Stimulated activated CD8-positive, alpha-beta memory T cell treated with anti-CD3 and anti-CD28 coated beads, Interleukin-12 subunit alpha, Interleukin-12 subunit beta, amount 100 ng/mL, for 24 hours (primary cell): ENCODE data around the gene GLIS2.

Experiments
- DNase-seq: peaks from one replicate; pipeline ENCODE4 v3.0.0-alpha.2; 2020; ENCODE audit errors: extremely low read depth

The GLIS2 gene

GRCh38 chr16:4381935-4382794 is 66.3 kb downstream of the GLIS2 start:
- DNase-seq: no peak

- no peak for DNase-seq
Observed at GRCh38 chr16:4382795-4383357, 67.0 kb downstream of the GLIS2 start.

GRCh38 chr16:4383591-4384444 is 68.0 kb downstream of the GLIS2 start:
- DNase-seq: no peak

GRCh38 chr16:4384509-4384942 is 68.7 kb downstream of the GLIS2 start:
- DNase-seq: no peak

GRCh38 chr16:4385066-4385788 is 69.4 kb downstream of the GLIS2 start:
- no peak for DNase-seq

GRCh38 chr16:4385789-4386450 is 70.1 kb downstream of the GLIS2 start:
- no peak for DNase-seq

GRCh38 chr16:4386451-4386805 is 70.6 kb downstream of the GLIS2 start:
- no peak for DNase-seq

GRCh38 chr16:4386951-4387565 is 71.2 kb downstream of the GLIS2 start:
- no peak for DNase-seq

- DNase-seq: no peak
Observed at GRCh38 chr16:4387781-4388180, 71.9 kb downstream of the GLIS2 start.

GRCh38 chr16:4388271-4389021 is 72.6 kb downstream of the GLIS2 start:
- DNase-seq: no peak
